ENCODE results near the gene NF1.

NF1 gene

GRCh38 chr17:31323551-31323950, 228.8 kb downstream of the NF1 start:
- H2BK120ac ChIP-seq (ENCODE audit: low read depth, low read length): no peak overlapping the region
- no peak overlapping the region for H3K4me2 ChIP-seq (ENCODE audit: low read length, poor library complexity, severe bottlenecking)
- no peak overlapping the region for H3K18ac ChIP-seq (ENCODE audit: low read depth in 1 of 2, low read length in 2 of 2)
- H2AK5ac ChIP-seq (ENCODE audit: low read length, severe bottlenecking): no peak overlapping the region
- no peak overlapping the region for H2BK15ac ChIP-seq (ENCODE audit: low read depth, poor library complexity, severe bottlenecking)
- H2BK5ac ChIP-seq (ENCODE audit: low read depth, low read length, poor library complexity, severe bottlenecking): no peak overlapping the region
- H3K27ac ChIP-seq (ENCODE audit: low read length, poor library complexity, severe bottlenecking): no peak overlapping the region
- no peak overlapping the region for H3K23ac ChIP-seq (ENCODE audit: low read length in 2 of 2)
- no peak overlapping the region for H3K4ac ChIP-seq (ENCODE audit: low read depth in 1 of 2, low read length in 2 of 2)
- peak overlapping the region in 1 of 2 experiments; percentile 39 for H2BK12ac ChIP-seq (ENCODE audit: low read length in 2 of 2)
- H3K27me3 ChIP-seq (ENCODE audit: control insufficient read depth in 1 of 2, insufficient read depth in 1 of 2, low read length in 2 of 2): no peaks in the 10 kb centered on the region
- no peaks in the 10 kb centered on the region for H3K9me3 ChIP-seq (ENCODE audit: control insufficient read depth, low read length)
- no peak for DNase-seq
- peaks cover 13% of the 10 kb centered on the region for H3K79me1 ChIP-seq (replicated peaks; ENCODE audit: low read length, poor library complexity, severe bottlenecking)
- H3K9ac ChIP-seq (ENCODE audit: low read length): no peak overlapping the region
- H3K14ac ChIP-seq (ENCODE audit: low read length in 2 of 2): no peak overlapping the region
- H3K36me3 ChIP-seq (ENCODE audit: control insufficient read depth in 1 of 2, insufficient read depth in 2 of 2, low read depth in 1 of 2, low read length in 2 of 2): peaks cover 10 to 22% of the 10 kb centered on the region in 2 experiments
- no peak overlapping the region for H3K4me3 ChIP-seq (ENCODE audit: insufficient read depth in 1 of 2, low read depth in 1 of 2, low read length in 2 of 2)
- H4K8ac ChIP-seq (ENCODE audit: low read length): no peak overlapping the region
- no peak overlapping the region for H2AFZ ChIP-seq (ENCODE audit: low read depth, low read length)
- no peak overlapping the region for H4K91ac ChIP-seq (ENCODE audit: low read length)
- H3K4me1 ChIP-seq (ENCODE audit: control insufficient read depth, insufficient read depth, low read depth, low read length): peaks cover 6% of the 10 kb centered on the region

GRCh38 chr17:31327534-31328159, 232.9 kb downstream of the NF1 start:
- Histone ChIP-seq H3K36me3 (ENCODE audit: control insufficient read depth in 1 of 2, insufficient read depth in 2 of 2, low read depth in 1 of 2, low read length in 2 of 2) (peaks cover 10 to 26% of the 10 kb centered on the region in 2 experiments), H3K14ac (ENCODE audit: low read length in 2 of 2) (no peak overlapping the region), H3K23ac (ENCODE audit: low read length in 2 of 2) (no peak overlapping the region), H2BK12ac (ENCODE audit: low read length in 2 of 2) (peak overlapping the region in 1 of 2 experiments; percentile 21), H3K4me2 (ENCODE audit: low read length, poor library complexity, severe bottlenecking) (no peak overlapping the region), H3K4me3 (ENCODE audit: insufficient read depth in 1 of 2, low read depth in 1 of 2, low read length in 2 of 2) (no peak overlapping the region), H4K91ac (ENCODE audit: low read length) (peak overlapping the region; percentile 61), H2BK120ac (ENCODE audit: low read depth, low read length) (no peak overlapping the region), H3K18ac (ENCODE audit: low read depth in 1 of 2, low read length in 2 of 2) (peak overlapping the region in 1 of 2 experiments; percentile 91), H3K79me1 (replicated peaks; ENCODE audit: low read length, poor library complexity, severe bottlenecking) (peaks cover 5% of the 10 kb centered on the region), H2AK5ac (ENCODE audit: low read length, severe bottlenecking) (peak overlapping the region; percentile 70), H2BK15ac (ENCODE audit: low read depth, poor library complexity, severe bottlenecking) (no peak overlapping the region), H3K4ac (ENCODE audit: low read depth in 1 of 2, low read length in 2 of 2) (no peak overlapping the region), H3K27ac (ENCODE audit: low read length, poor library complexity, severe bottlenecking) (peak overlapping the region; percentile 90), H3K4me1 (ENCODE audit: control insufficient read depth, insufficient read depth, low read depth, low read length) (peaks cover 6% of the 10 kb centered on the region), H2AFZ (ENCODE audit: low read depth, low read length) (no peak overlapping the region), H3K9ac (ENCODE audit: low read length) (peak overlapping the region; percentile 82), H4K8ac (ENCODE audit: low read length) (no peak overlapping the region), H3K9me3 (ENCODE audit: control insufficient read depth, low read length) (no peaks in the 10 kb centered on the region), H2BK5ac (ENCODE audit: low read depth, low read length, poor library complexity, severe bottlenecking) (peak overlapping the region; percentile 38), H3K27me3 (ENCODE audit: control insufficient read depth in 1 of 2, insufficient read depth in 1 of 2, low read length in 2 of 2) (no peaks in the 10 kb centered on the region)
- DNase-seq: peak; percentile 84
- WGBS: 80% methylated on average over 8 of the region's 12 CpGs

DNA sequence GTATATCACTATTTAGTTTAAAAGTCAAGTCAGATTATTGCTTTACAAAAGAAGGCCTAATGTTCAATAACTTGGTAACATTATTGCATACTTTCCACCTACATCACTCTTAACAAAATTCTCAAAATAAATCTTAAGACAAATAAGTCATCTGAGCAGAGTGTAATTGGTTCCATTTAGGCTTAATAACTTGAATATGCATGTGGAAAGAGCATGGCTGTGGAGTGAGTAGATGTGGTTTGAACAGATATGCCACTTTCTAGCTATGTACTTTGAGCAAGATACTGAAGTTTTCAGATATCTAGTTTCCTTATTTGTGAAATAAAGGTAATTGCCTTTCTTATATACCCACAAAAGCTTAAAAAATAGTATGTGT, 233.4 kb downstream of the NF1 start:
- Histone ChIP-seq H2AFZ (ENCODE audit: low read depth, low read length) (no peak overlapping the region), H2BK120ac (ENCODE audit: low read depth, low read length) (no peak overlapping the region), H3K36me3 (ENCODE audit: control insufficient read depth in 1 of 2, insufficient read depth in 2 of 2, low read depth in 1 of 2, low read length in 2 of 2) (peaks cover 10 to 26% of the 10 kb centered on the region in 2 experiments), H3K4ac (ENCODE audit: low read depth in 1 of 2, low read length in 2 of 2) (no peak overlapping the region), H4K8ac (ENCODE audit: low read length) (no peak overlapping the region), H3K4me3 (ENCODE audit: insufficient read depth in 1 of 2, low read depth in 1 of 2, low read length in 2 of 2) (no peak overlapping the region), H3K27ac (ENCODE audit: low read length, poor library complexity, severe bottlenecking) (peak overlapping the region; percentile 81), H3K4me2 (ENCODE audit: low read length, poor library complexity, severe bottlenecking) (no peak overlapping the region), H2AK5ac (ENCODE audit: low read length, severe bottlenecking) (no peak overlapping the region), H2BK15ac (ENCODE audit: low read depth, poor library complexity, severe bottlenecking) (no peak overlapping the region), H3K79me1 (replicated peaks; ENCODE audit: low read length, poor library complexity, severe bottlenecking) (peaks cover 5% of the 10 kb centered on the region), H3K27me3 (ENCODE audit: control insufficient read depth in 1 of 2, insufficient read depth in 1 of 2, low read length in 2 of 2) (no peaks in the 10 kb centered on the region), H3K18ac (ENCODE audit: low read depth in 1 of 2, low read length in 2 of 2) (no peak overlapping the region), H3K9me3 (ENCODE audit: control insufficient read depth, low read length) (no peaks in the 10 kb centered on the region), H3K14ac (ENCODE audit: low read length in 2 of 2) (no peak overlapping the region), H3K9ac (ENCODE audit: low read length) (peak overlapping the region; percentile 82), H3K23ac (ENCODE audit: low read length in 2 of 2) (no peak overlapping the region), H2BK5ac (ENCODE audit: low read depth, low read length, poor library complexity, severe bottlenecking) (no peak overlapping the region), H4K91ac (ENCODE audit: low read length) (no peak overlapping the region), H3K4me1 (ENCODE audit: control insufficient read depth, insufficient read depth, low read depth, low read length) (peaks cover 6% of the 10 kb centered on the region), H2BK12ac (ENCODE audit: low read length in 2 of 2) (no peak overlapping the region)
- peak; percentile 55 for DNase-seq

DNA sequence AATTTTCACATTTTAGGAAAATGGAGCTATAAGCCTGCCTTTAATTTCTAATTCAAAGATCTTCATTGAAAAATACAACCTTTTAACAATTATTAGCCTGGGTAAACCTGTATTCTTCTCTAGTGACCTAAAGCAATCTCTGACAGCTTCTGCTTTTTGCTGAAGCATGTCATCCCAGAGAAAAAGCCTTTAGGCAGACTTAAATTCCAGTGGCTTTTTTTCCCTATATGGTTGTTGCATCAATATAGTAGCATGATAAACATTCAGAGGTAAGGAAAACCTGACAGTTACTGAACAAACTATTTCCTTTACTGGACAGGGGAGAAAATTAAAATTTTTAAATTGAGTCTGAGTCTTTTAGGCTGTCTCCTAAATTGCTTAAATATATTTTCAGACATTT, 234.4 kb downstream of the NF1 start:
- peaks cover 6% of the 10 kb centered on the region for H3K4me1 ChIP-seq (ENCODE audit: control insufficient read depth, insufficient read depth, low read depth, low read length)
- H3K4me2 ChIP-seq (ENCODE audit: low read length, poor library complexity, severe bottlenecking): no peak overlapping the region
- no peak overlapping the region for H3K23ac ChIP-seq (ENCODE audit: low read length in 2 of 2)
- H3K18ac ChIP-seq (ENCODE audit: low read depth in 1 of 2, low read length in 2 of 2): no peak overlapping the region
- H2BK12ac ChIP-seq (ENCODE audit: low read length in 2 of 2): no peak overlapping the region
- no peak overlapping the region for H3K14ac ChIP-seq (ENCODE audit: low read length in 2 of 2)
- H3K9ac ChIP-seq (ENCODE audit: low read length): peak overlapping the region; percentile 82
- peaks cover 1% of the 10 kb centered on the region for H3K79me1 ChIP-seq (replicated peaks; ENCODE audit: low read length, poor library complexity, severe bottlenecking)
- no peak overlapping the region for H2BK120ac ChIP-seq (ENCODE audit: low read depth, low read length)
- no peak overlapping the region for H4K91ac ChIP-seq (ENCODE audit: low read length)
- peak; percentile 37 for DNase-seq
- H3K9me3 ChIP-seq (ENCODE audit: control insufficient read depth, low read length): no peaks in the 10 kb centered on the region
- H2AK5ac ChIP-seq (ENCODE audit: low read length, severe bottlenecking): no peak overlapping the region
- H2AFZ ChIP-seq (ENCODE audit: low read depth, low read length): no peak overlapping the region
- no peaks in the 10 kb centered on the region for H3K27me3 ChIP-seq (ENCODE audit: control insufficient read depth in 1 of 2, insufficient read depth in 1 of 2, low read length in 2 of 2)
- no peak overlapping the region for H4K8ac ChIP-seq (ENCODE audit: low read length)
- H2BK5ac ChIP-seq (ENCODE audit: low read depth, low read length, poor library complexity, severe bottlenecking): no peak overlapping the region
- peaks cover 10 to 26% of the 10 kb centered on the region in 2 experiments for H3K36me3 ChIP-seq (ENCODE audit: control insufficient read depth in 1 of 2, insufficient read depth in 2 of 2, low read depth in 1 of 2, low read length in 2 of 2)
- no peak overlapping the region for H2BK15ac ChIP-seq (ENCODE audit: low read depth, poor library complexity, severe bottlenecking)
- no peak overlapping the region for H3K27ac ChIP-seq (ENCODE audit: low read length, poor library complexity, severe bottlenecking)
- no peak overlapping the region for H3K4me3 ChIP-seq (ENCODE audit: insufficient read depth in 1 of 2, low read depth in 1 of 2, low read length in 2 of 2)
- no peak overlapping the region for H3K4ac ChIP-seq (ENCODE audit: low read depth in 1 of 2, low read length in 2 of 2)
